Measurements from ENCODE around the gene ST6GALNAC3.
"Not testable (repeated sequence)": the region's sequence is repeated elsewhere in the genome, so short reads cannot be mapped to it uniquely, and the experiment has no call there.

ST6GALNAC3 gene

GRCh38 chr1:76074321-76075187 is at the start of gene ST6GALNAC3:
ST6GALNAC3 (plus strand) TSS chr1:76074746.
- DNase-seq = peak; percentile 41 to 72

GRCh38 chr1:76027341-76027740 is 47.2 kb upstream of the ST6GALNAC3 start:
- DNase-seq = peak in 1 of 2 donors; percentile 4

DNA sequence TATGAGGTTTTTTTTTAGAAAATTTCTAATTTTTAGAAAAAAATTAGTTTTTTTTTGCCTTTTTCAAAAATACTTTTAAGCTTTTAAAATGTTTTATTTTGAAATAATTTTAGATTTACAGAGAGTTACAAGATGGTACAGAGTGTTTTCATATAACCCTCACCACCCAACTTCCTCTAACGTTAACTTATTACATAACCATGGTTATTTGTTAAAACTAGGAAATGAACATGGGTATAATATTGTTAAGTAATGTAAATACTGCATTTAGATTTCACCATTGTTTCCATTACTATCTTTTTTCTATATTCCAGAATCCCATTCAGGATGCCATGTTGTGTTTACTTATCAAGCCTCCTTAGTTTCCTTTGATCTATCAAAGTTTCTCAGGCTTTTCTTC is 45.2 kb upstream of the ST6GALNAC3 start:
- peak; percentile 14 to 25 for DNase-seq

GRCh38 chr1:76031496-76031895 is 43.0 kb upstream of the ST6GALNAC3 start:
- DNase-seq = no peak

DNA sequence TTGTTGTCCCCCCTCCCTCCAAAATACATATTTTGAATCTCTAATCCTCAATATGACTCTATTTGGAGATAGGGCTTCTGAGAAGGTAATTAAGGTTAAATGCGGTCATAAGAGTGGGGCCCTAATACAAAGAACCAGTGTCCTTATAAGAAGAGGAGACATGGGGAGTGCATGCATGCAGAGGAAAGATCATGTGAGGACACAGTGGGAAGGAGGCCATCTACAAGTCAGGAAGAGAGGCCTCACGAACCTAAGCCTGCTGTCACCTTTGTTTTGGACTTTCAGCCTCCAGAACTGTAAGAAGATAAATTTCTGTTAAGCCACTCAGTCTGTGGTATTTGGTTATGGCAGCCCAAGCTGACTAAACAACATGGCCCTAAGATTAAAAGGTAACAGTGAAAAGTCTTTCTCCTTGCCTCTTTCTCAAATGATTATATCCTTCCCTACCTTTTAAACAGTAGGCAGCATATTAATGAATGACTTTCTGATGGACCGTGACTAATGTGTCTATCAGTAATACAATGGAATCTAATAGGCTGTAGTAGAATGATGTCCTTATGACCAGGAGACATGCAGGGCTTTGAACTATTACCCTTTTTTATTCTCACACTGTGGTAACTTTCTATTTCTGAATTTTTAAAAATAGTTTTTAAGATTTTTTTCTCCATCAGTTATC is 40.6 kb upstream of the ST6GALNAC3 start:
- DNase-seq = no peak

DNA sequence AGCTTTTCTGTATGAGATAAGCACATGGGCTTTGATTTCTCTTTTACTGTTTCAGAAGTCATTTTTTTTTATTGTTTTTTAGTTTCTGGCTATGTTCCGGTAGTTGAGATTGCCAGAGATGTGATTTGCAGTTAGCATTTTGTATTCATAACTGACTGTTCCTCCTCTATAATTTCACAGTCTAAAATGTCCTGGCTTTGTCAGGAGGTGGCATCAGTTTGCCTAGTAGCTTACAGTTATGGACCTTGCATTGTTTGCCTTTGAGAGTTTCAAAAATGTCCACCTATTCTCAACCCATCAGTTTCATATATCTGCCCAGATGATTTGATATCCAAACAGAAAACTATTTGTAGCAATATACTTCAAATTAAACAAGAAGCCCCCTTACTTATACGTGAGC is 39.5 kb upstream of the ST6GALNAC3 start:
- DNase-seq = no peak

GRCh38 chr1:76037324-76037723 is 37.2 kb upstream of the ST6GALNAC3 start:
- no peak for DNase-seq

DNA sequence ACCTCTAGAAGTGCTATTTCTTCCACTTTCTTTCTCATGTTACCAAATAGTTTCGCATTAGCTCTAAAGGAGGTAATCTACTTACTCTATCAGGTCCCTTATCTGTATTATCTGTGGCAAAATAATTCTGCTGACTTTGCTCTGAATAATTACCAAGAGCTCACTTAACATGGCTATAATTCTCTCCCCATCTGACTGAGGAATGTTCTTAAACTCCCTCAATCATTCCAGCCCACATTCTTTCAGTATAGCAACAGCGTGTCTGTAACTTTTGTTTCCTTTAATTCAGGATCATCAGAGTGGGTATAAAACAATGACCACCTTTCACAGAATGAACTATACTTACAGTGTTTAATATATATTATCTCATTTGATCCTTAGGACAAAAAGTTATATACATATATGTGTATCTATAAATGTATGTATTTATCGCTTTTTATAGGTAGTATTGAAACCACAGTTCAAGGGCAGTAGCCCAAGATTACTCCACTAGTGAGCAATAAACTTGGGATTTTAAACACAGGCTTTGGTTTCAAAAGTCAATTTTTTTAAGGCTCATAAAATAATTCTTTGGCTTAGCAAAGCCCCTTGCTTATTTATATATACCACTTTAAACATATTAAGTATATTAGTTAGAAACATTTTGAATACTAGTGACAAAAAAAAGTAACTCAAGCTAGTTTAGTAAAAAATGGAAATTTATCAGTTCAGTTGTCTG is 36.1 kb upstream of the ST6GALNAC3 start:
- no peak for DNase-seq

DNA sequence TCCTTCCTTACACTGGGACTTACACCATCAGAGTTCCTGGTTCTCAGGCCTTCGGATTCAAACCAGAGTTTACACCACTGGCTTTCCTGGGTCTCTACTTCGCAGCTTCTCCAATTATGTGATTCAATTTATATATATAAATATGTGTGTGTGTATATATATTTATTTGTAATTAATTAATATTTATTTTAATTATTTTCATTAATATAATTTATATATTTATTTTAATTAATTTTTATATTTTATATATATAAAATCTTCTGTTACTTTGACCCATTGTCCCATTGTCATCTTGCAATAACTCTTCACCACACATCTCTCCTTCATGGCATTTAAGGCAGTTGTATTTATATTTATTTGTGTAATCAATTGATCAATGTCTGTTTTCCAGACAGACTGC is 28.4 kb upstream of the ST6GALNAC3 start:
- no peak for DNase-seq

- no peak for DNase-seq
These were observed 26.3 kb upstream of the ST6GALNAC3 start for GRCh38 chr1:76048219-76048618.

- no peak for DNase-seq
These were observed 25.6 kb upstream of the ST6GALNAC3 start for GRCh38 chr1:76048926-76049325.

DNA sequence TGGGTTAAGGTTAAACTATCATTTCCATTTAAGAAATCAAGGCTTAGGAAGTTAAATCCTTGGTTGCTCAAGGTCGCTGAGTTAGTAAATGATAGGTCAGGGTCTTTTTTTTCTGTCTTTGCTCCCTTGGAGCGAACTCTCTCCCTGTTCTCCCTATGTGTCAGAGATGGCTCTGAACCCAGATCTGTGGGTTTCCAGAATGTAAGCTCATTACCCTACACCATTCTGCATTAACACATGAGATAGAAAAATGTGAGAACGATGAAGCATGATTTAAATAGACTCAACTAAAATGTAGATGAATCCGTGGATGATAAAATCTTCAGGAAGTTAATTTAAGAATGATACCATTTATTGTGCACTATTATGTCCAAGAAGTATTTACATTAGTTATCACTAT is 25.0 kb upstream of the ST6GALNAC3 start:
- DNase-seq = no peak

- not testable (repeated sequence) for DNase-seq
These were observed 24.5 kb upstream of the ST6GALNAC3 start for GRCh38 chr1:76050073-76050472.

DNA sequence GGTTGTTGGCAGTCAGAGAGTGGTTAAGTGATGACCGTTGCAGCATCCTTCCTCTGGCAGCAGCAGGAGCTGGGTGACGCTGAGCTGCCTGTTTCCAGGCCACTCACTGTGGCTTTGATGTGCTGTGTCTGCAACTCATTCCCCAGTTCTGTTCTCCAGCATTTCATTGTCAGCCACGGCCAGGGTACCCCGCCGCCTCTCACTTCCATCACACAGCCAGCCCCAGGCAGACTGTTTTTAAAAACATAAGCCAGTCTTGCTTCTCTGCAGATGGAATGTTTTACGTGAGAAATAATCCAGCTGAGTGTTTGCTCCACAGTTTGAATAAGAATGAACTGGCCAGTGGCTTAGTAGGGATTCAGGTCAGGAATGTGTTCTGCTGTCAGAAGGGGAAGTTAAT is 21.5 kb upstream of the ST6GALNAC3 start:
- DNase-seq = no peak

GRCh38 chr1:76054359-76054758 is 20.2 kb upstream of the ST6GALNAC3 start:
- no peak for DNase-seq

GRCh38 chr1:76055987-76056386 is 18.6 kb upstream of the ST6GALNAC3 start:
- DNase-seq = no peak

DNA sequence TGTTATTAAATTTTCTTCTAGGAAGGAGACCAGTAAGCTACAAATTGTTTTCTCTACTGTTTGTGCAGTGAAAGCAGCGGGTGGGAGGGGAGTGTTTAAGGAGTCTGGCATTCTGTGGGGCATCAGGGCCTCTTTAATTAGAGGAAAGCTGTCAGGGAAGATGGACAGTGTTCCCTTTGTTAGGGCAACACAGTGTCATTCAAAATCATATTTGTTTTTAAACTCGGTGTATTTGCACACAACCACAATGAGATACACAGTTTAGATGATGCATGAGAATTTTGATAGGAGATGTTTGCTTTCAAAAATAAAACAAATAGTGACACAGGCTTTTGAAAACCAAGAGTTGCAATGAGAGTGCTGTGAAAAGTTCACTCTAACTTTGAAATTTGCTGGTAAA is 15.1 kb upstream of the ST6GALNAC3 start:
- DNase-seq = no peak

GRCh38 chr1:76065270-76065669 is 9.3 kb upstream of the ST6GALNAC3 start:
- no peak for DNase-seq

GRCh38 chr1:76066394-76066793 is 8.2 kb upstream of the ST6GALNAC3 start:
- DNase-seq = no peak

DNA sequence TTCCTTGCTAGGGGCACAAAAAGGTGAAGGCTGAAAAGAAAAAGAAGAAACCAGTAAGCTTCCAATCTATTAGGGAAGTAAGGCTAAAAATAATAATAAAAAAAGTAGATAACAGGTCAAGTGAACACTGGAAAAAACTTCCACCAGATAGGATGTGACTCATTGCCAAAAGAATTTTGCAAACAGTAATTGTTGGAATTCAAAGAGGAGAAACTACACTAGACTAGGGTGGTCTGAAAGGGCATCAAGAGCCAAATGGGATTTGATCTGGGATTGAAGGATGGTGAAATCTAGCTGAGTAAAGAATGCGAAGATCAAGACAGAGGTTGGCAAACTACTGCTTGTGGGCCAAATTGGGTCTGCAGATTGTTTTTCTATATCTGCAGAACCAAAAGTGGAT is 6.0 kb upstream of the ST6GALNAC3 start:
- no peak for DNase-seq

- no peak for DNase-seq
These were observed 5.5 kb upstream of the ST6GALNAC3 start for GRCh38 chr1:76068953-76069561.

- no peak for DNase-seq
These were observed 4.0 kb upstream of the ST6GALNAC3 start for GRCh38 chr1:76070538-76070937.

DNA sequence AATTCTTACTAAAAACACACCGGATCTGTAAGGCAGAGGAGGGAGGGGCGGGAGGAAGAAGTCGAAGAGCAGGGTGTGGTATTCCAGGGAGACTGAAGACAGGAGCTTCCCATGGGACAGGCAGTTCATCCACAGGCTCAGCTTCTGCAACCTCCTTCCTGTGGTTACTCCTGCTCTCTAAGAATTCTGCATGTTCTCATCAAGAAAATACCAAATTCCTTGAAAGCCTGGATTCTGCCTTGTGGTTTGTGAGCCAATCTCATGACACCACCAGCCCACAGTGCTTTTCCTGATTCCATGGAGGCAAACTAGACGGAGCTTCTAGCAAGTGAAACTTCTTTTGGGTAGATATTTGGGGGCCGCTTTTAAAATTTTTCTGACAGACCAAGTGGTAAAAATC is 1.1 kb upstream of the ST6GALNAC3 start:
- DNase-seq = peak; percentile 49 to 77

Data from inflammatory macrophage treated with lipopolysaccharide for 1 hour (primary cell).